Measurements from ENCODE around the gene NANOGP8. TPM values are rescaled to one million over a fixed set of nuclear protein-coding genes. Genes with fewer than 3 reads are reported as not detected.

NANOGP8 gene
- total and polyA plus RNA-seq, 4 donors: 0.17 TPM; not detected in 3

GRCh38 chr15:35126236-35126635, 41.1 kb upstream of the NANOGP8 start:
- no peak for DNase-seq (ENCODE audit: low spot score)
- no peak overlapping the region for H3K4me3 ChIP-seq (ENCODE audit: low read depth in 1 of 3, low read length in 3 of 3)
- H3K9ac ChIP-seq (ENCODE audit: low read depth in 1 of 2, low read length in 2 of 2): no peak overlapping the region
- WGBS: 97% methylated on average over 1 of the region's 1 CpG
- no peaks in the 10 kb centered on the region for H3K27me3 ChIP-seq (ENCODE audit: control insufficient read depth in 4 of 4, insufficient read depth in 4 of 4, low read length in 3 of 4)
- H3K9me3 ChIP-seq (ENCODE audit: control insufficient read depth in 4 of 4, low read length in 3 of 4): peaks cover 0 to 4% (median 0%) of the 10 kb centered on the region in 4 donors
- no peaks in the 10 kb centered on the region for H3K4me1 ChIP-seq (ENCODE audit: control insufficient read depth in 4 of 4, insufficient read depth in 4 of 4, low read length in 3 of 4)
- TF ChIP-seq FOXA2 (IDR thresholded peaks at IDR 0.05): no peak
- no peak for TF ChIP-seq FOXA1 (IDR thresholded peaks at IDR 0.05)
- no peak for TF ChIP-seq TAF1 (conservative IDR thresholded peaks at IDR 0.05)
- TF ChIP-seq, protein P1, sequence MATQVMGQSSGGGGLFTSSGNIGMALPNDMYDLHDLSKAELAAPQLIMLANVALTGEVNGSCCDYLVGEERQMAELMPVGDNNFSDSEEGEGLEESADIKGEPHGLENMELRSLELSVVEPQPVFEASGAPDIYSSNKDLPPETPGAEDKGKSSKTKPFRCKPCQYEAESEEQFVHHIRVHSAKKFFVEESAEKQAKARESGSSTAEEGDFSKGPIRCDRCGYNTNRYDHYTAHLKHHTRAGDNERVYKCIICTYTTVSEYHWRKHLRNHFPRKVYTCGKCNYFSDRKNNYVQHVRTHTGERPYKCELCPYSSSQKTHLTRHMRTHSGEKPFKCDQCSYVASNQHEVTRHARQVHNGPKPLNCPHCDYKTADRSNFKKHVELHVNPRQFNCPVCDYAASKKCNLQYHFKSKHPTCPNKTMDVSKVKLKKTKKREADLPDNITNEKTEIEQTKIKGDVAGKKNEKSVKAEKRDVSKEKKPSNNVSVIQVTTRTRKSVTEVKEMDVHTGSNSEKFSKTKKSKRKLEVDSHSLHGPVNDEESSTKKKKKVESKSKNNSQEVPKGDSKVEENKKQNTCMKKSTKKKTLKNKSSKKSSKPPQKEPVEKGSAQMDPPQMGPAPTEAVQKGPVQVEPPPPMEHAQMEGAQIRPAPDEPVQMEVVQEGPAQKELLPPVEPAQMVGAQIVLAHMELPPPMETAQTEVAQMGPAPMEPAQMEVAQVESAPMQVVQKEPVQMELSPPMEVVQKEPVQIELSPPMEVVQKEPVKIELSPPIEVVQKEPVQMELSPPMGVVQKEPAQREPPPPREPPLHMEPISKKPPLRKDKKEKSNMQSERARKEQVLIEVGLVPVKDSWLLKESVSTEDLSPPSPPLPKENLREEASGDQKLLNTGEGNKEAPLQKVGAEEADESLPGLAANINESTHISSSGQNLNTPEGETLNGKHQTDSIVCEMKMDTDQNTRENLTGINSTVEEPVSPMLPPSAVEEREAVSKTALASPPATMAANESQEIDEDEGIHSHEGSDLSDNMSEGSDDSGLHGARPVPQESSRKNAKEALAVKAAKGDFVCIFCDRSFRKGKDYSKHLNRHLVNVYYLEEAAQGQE (IDR thresholded peaks at IDR 0.05): no peak
- no peak for TF ChIP-seq JUND (IDR thresholded peaks at IDR 0.05)
- TF ChIP-seq MAX (IDR thresholded peaks at IDR 0.05): no peak
- H3K27ac ChIP-seq (ENCODE audit: low read depth in 1 of 2, low read length in 2 of 2): no peak overlapping the region
- H3K36me3 ChIP-seq (ENCODE audit: control insufficient read depth in 4 of 4, insufficient read depth in 3 of 4, low read depth in 1 of 4, low read length in 3 of 4): no peaks in the 10 kb centered on the region

- no peak for DNase-seq (ENCODE audit: low spot score)
- peaks cover 0 to 4% (median 0%) of the 10 kb centered on the region in 4 donors for H3K9me3 ChIP-seq (ENCODE audit: control insufficient read depth in 4 of 4, low read length in 3 of 4)
- H3K27me3 ChIP-seq (ENCODE audit: control insufficient read depth in 4 of 4, insufficient read depth in 4 of 4, low read length in 3 of 4): no peaks in the 10 kb centered on the region
- H3K4me1 ChIP-seq (ENCODE audit: control insufficient read depth in 4 of 4, insufficient read depth in 4 of 4, low read length in 3 of 4): peaks cover 0 to 10% (median 6%) of the 10 kb centered on the region in 4 donors
- no peak for TF ChIP-seq FOXA1 (IDR thresholded peaks at IDR 0.05)
- TF ChIP-seq CTCF (IDR thresholded peaks at IDR 0.05; ENCODE audit: low read depth, low read length, missing input control): no peak
- no peak for TF ChIP-seq NR2F2 (IDR thresholded peaks at IDR 0.05)
- no peak for TF ChIP-seq YY1 (IDR thresholded peaks at IDR 0.05)
- TF ChIP-seq JUND (IDR thresholded peaks at IDR 0.05): no peak
- no peaks in the 10 kb centered on the region for H3K36me3 ChIP-seq (ENCODE audit: control insufficient read depth in 4 of 4, insufficient read depth in 3 of 4, low read depth in 1 of 4, low read length in 3 of 4)
- H3K27ac ChIP-seq (ENCODE audit: low read depth in 1 of 2, low read length in 2 of 2): no peak overlapping the region
- H3K4me3 ChIP-seq (ENCODE audit: low read depth in 1 of 3, low read length in 3 of 3): no peak overlapping the region
- H3K9ac ChIP-seq (ENCODE audit: low read depth in 1 of 2, low read length in 2 of 2): no peak overlapping the region
These were observed 38.6 kb upstream of the NANOGP8 start for GRCh38 chr15:35123743-35124142.

- Histone ChIP-seq H3K4me3 (ENCODE audit: low read depth in 1 of 3, low read length in 3 of 3) (no peak overlapping the region), H3K9ac (ENCODE audit: low read depth in 1 of 2, low read length in 2 of 2) (no peak overlapping the region), H3K9me3 (ENCODE audit: control insufficient read depth in 4 of 4, low read length in 3 of 4) (peaks cover 0 to 4% (median 0%) of the 10 kb centered on the region in 4 donors), H3K36me3 (ENCODE audit: control insufficient read depth in 4 of 4, insufficient read depth in 3 of 4, low read depth in 1 of 4, low read length in 3 of 4) (no peaks in the 10 kb centered on the region), H3K27ac (ENCODE audit: low read depth in 1 of 2, low read length in 2 of 2) (no peak overlapping the region), H3K27me3 (ENCODE audit: control insufficient read depth in 4 of 4, insufficient read depth in 4 of 4, low read length in 3 of 4) (no peaks in the 10 kb centered on the region), H3K4me1 (ENCODE audit: control insufficient read depth in 4 of 4, insufficient read depth in 4 of 4, low read length in 3 of 4) (peaks cover 0 to 25% (median 10%) of the 10 kb centered on the region in 4 donors)
- 95% methylated on average over 47 of the region's 47 CpGs for WGBS
- DNase-seq (ENCODE audit: low spot score): no peak
- TF ChIP-seq FOXA1 (IDR thresholded peaks at IDR 0.05) (no peak), HNF4A (conservative IDR thresholded peaks at IDR 0.05) (no peak), ZBTB33 (IDR thresholded peaks at IDR 0.05) (no peak), EGR1 (IDR thresholded peaks at IDR 0.05; ENCODE audit: low read depth in 2 of 2) (no peak), RXRA (IDR thresholded peaks at IDR 0.05) (no peak), YY1 (IDR thresholded peaks at IDR 0.05) (no peak), MAX (IDR thresholded peaks at IDR 0.05) (no peak)
- TF ChIP-seq, protein P2, sequence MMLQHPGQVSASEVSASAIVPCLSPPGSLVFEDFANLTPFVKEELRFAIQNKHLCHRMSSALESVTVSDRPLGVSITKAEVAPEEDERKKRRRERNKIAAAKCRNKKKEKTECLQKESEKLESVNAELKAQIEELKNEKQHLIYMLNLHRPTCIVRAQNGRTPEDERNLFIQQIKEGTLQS (IDR thresholded peaks at IDR 0.05): no peak
- TF ChIP-seq, protein P1 (IDR thresholded peaks at IDR 0.05): no peak
These were observed 36.7 kb upstream of the NANOGP8 start for GRCh38 chr15:35121611-35122359.
